Activated T-helper 2 cell treated with anti-CD3 and anti-CD28 coated beads, Interferon-gamma antibody, Interleukin-2, Interleukin-4, amounts not matched to agents 10 μg/mL and 5 μg/mL and 100 μg/mL, durations not matched to agents 14 hours and 24 hours and 36 hours (primary cell): ENCODE data around the gene TP53BP2. TPM values are rescaled to one million over a fixed set of nuclear protein-coding genes. Genes with fewer than 3 reads are reported as not detected.

Experiments used
- DNase-seq: peaks from one replicate; pipeline ENCODE4 v3.0.0; 2021; ENCODE audit warnings: low spot score
- H3K27ac Mint-ChIP-seq: one replicate; pipeline ENCODE4 v1.8.0; 2021; ENCODE audit warnings: mixed read lengths
- H3K27me3 Mint-ChIP-seq: one replicate; pipeline ENCODE4 v1.8.0; 2021; ENCODE audit warnings: low read depth, mixed read lengths
- H3K36me3 Mint-ChIP-seq: one replicate; pipeline ENCODE4 v1.8.0; 2021; ENCODE audit warnings: low read depth, mixed read lengths
- H3K4me1 Mint-ChIP-seq: one replicate; pipeline ENCODE4 v1.8.0; 2021; ENCODE audit warnings: low read depth, mixed read lengths
- H3K4me3 Mint-ChIP-seq: one replicate; pipeline ENCODE4 v1.8.0; 2021; ENCODE audit warnings: low read depth, mild to moderate bottlenecking, moderate library complexity, mixed read lengths
- H3K9me3 Mint-ChIP-seq: one replicate; pipeline ENCODE4 v1.8.0; 2021; ENCODE audit warnings: mixed read lengths
- intact Hi-C: fragments of 100-400 bp; cut with micrococcal nuclease; formaldehyde crosslinking; loops from one replicate; pipeline ENCODE4 v1.15.1; 2023
- total RNA-seq: library from RNA; stranded (reverse); gene quantifications from 2 replicates; pipeline ENCODE4 v1.2.3, GENCODE V29; 2022

The TP53BP2 gene
- total RNA-seq, 1 donor from 2014 or later, result 37.5 TPM

DNA sequence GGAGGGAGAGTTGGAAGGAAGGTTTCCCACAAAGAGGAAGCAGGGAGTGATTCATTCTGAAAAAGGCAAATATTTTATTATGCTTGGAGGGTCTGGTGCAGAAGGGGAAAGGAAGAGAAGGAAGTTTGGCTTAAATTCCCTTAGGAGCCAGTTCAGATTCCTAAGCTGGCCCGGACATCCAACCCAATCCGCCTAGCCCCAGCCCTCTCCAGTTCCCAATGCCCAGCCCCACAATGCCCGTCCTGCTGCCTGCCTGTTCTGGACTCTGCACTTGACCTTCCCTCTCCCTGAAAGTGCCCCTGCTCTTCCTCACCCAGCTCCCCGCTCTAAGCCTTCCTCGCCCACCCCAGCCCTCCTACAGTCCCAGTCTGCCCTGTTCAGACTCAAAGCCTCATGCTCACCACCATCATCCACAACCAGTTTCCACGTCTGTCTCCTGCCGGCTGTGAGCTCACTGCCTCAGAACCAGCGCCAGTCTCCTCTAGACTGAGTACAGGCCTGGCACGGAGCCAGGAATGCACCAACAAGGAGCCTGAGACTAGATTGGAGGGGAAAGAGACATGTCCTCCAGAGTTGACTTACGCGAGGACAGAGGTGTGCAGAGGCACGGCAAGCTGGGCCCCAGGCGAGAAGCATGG, 114.5 kb downstream of the TP53BP2 start:
- peaks cover 40% of the 10 kb centered on the region for H3K4me1 Mint-ChIP-seq
- peaks cover 54% of the 10 kb centered on the region for H3K36me3 Mint-ChIP-seq
- H3K4me3 Mint-ChIP-seq, result no peak overlapping the region
- no peak for DNase-seq
- H3K9me3 Mint-ChIP-seq, result no peaks in the 10 kb centered on the region
- H3K27ac Mint-ChIP-seq, result no peak overlapping the region
- intact Hi-C loops, result no loop called here
- no peaks in the 10 kb centered on the region for H3K27me3 Mint-ChIP-seq

DNA sequence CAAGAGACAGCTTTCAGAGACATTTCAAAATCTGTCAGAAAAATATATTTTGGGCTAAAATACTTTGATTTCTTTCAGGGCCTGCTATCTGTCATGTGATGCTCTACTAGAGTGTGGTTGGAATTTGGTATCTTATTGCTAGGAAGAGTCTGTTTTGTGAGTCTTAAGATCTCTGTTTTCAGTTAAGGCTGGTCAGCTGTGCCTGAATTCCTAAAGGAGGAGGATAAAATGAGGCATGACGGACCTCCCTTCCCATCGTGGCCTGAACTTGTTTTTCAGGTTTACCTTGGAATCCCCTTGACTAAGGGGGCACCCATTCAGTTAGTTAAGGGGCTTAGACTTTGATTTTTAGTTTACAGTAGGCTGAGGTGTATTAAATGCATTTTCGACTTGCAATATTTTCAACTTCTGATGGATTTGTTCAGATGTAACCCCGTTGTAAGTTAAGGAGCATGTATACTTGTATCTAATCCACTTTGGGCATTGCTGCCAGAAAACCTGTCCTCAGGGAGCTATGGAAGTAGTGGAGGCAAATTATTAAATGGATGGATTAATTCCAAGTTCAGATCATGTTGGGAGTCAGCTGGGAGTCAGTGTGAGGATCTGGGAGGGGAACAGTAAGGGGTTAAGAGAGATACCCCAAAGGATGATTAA, 115.1 kb downstream of the TP53BP2 start:
- Mint-ChIP-seq H3K4me1 (peaks cover 46% of the 10 kb centered on the region), H3K27me3 (no peaks in the 10 kb centered on the region), H3K27ac (no peak overlapping the region), H3K4me3 (no peak overlapping the region), H3K36me3 (peaks cover 61% of the 10 kb centered on the region), H3K9me3 (no peaks in the 10 kb centered on the region)
- intact Hi-C loops, result no loop called here
- DNase-seq, result no peak

DNA sequence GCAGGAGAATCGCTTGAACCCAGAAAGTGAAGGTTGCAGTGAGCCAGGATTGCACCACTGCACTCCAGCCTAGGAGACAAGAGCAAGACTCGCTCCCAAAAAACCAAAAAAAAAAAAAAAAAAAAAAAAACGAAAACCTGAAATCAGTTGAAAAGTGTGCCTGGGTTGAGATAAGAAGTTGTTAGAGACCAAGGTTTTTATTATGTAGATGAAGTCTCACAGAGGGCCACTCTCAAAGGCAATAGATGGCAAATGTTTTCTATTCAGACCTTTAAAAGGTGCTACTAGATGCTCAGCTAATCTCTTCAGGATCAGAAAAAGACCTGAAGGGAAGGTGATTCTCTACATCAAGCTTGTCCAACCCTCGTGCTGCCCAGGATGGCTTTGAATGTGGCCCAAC, 115.8 kb downstream of the TP53BP2 start:
- Mint-ChIP-seq H3K9me3 (no peaks in the 10 kb centered on the region), H3K4me1 (peaks cover 52% of the 10 kb centered on the region), H3K4me3 (no peak overlapping the region), H3K27ac (no peak overlapping the region), H3K36me3 (peaks cover 65% of the 10 kb centered on the region), H3K27me3 (no peaks in the 10 kb centered on the region)
- no peak for DNase-seq
- intact Hi-C loops, result no loop called here

Other genes starting within 250 kb of the TP53BP2 start
- gene CAPN8, start 180.2 kb downstream of the TP53BP2 start, total RNA-seq, result not detected in 2 replicates
- gene CAPN2, start 133.4 kb downstream of the TP53BP2 start, total RNA-seq, result 91.3 and 93.5 TPM in 2 replicates